ENCODE measurements around the gene MYO18B. TPM values are rescaled to one million over a fixed set of nuclear protein-coding genes. Genes with fewer than 3 reads are reported as not detected.

Gene MYO18B
- total and polyA plus RNA-seq, 2 of the 8 experiments (the other 6 are each of a cell fraction or from before 2014, with no cell fraction given) = 0.62 to 0.78 TPM

DNA sequence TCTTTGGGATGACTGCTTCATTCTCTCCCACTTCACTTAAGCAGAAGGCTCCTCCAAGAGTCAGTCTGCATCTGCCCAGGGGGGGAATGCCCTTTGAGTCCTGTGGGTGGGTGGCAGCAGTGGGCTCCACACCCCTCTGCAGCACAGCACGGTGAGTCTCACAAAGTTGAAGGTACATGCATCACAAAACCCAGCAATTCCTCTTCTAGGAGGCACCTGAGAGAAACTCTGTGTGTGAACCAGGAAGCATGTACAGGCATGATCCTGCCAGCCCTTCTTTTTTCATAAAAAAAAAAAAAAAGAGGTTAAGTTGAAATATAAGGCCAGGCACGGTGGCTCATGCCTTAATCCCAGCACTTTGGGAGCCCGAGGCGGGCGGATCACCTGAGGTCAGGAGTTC lies 87.2 kb downstream of the MYO18B start:
- no peaks in the 10 kb centered on the region for H3K79me2 ChIP-seq (ENCODE audit: control insufficient read depth in 1 of 2, insufficient read depth in 2 of 2, low read length in 2 of 2)
- H3K18ac ChIP-seq (ENCODE audit: extremely low read depth, low read length) = no peak overlapping the region
- H2BK5ac ChIP-seq (ENCODE audit: low read depth, low read length) = no peak overlapping the region
- H3K9me3 ChIP-seq (ENCODE audit: insufficient read depth in 2 of 2, low read depth in 1 of 2, low read length in 1 of 2) = peaks cover 3 to 5% of the 10 kb centered on the region in 2 experiments; a peak in 1 of 4 replicates
- no peak overlapping the region for H2BK120ac ChIP-seq (replicated peaks; ENCODE audit: low read depth, low read length)
- no peaks in the 10 kb centered on the region for H3K36me3 ChIP-seq (ENCODE audit: control insufficient read depth in 2 of 4, insufficient read depth in 4 of 4, low read length in 3 of 4)
- FAIRE-seq (no peak), DNase-seq (ENCODE audit: low read depth in 1 of 2, low spot score in 2 of 2) (no peak)
- H3K56ac ChIP-seq (replicated peaks; ENCODE audit: insufficient read length, low read depth, low read length) = no peak overlapping the region
- ChIA-PET CTCF (ENCODE audit: partially characterized antibody) (interaction anchor here (0.8 to 1.1 kb wide), 2 partner anchors 12 to 164 kb away, joined by 3 read pairs; no protein-coding TSS in a partner anchor), POLR2A (ENCODE audit: partially characterized antibody) (no interaction called here)
- no peak overlapping the region for H3K4me3 ChIP-seq (ENCODE audit: extremely low read depth in 1 of 4, insufficient read depth in 2 of 4, low read depth in 3 of 4, low read length in 4 of 4)
- H4K8ac ChIP-seq (ENCODE audit: extremely low read depth, insufficient read depth, low read length) = no peak overlapping the region
- no peak overlapping the region for H3K23ac ChIP-seq (ENCODE audit: insufficient read length)
- no peak for TF ChIP-seq HDAC6 (IDR thresholded peaks at IDR 0.05; ENCODE audit: low read depth, low read length)
- no peak for TF ChIP-seq JUND (IDR thresholded peaks at IDR 0.05; ENCODE audit: low read length)
- H3K14ac ChIP-seq (ENCODE audit: insufficient read length) = no peak overlapping the region
- no peak overlapping the region for H3K4me2 ChIP-seq (ENCODE audit: insufficient read depth in 1 of 2, low read depth in 2 of 2, low read length in 2 of 2)
- no peak overlapping the region for H2AFZ ChIP-seq (ENCODE audit: low read length)
- H3K4ac ChIP-seq (replicated peaks; ENCODE audit: insufficient read length, low read depth, low read length) = no peak overlapping the region
- H3K4me1 ChIP-seq (replicated peaks in 1 of 4; ENCODE audit: control insufficient read depth in 3 of 4, insufficient read depth in 4 of 4, low read length in 3 of 4) = no peaks in the 10 kb centered on the region; a peak in 1 of 7 replicates
- no peak overlapping the region for H4K5ac ChIP-seq (ENCODE audit: insufficient read length, low read depth, low read length)
- no peaks in the 10 kb centered on the region for H3K23me2 ChIP-seq (ENCODE audit: low read depth, low read length)
- no peak overlapping the region for H4K91ac ChIP-seq (replicated peaks; ENCODE audit: insufficient read length, low read length)
- H4K20me1 ChIP-seq (replicated peaks in 1 of 2; ENCODE audit: control insufficient read depth in 1 of 2, insufficient read depth in 2 of 2, low read length in 2 of 2) = peaks cover 0 to 3% of the 10 kb centered on the region in 2 experiments
- no peak overlapping the region for H2AK5ac ChIP-seq (ENCODE audit: low read depth, low read length)
- no peak overlapping the region for H2BK12ac ChIP-seq (ENCODE audit: low read depth, low read length)
- H3K27ac ChIP-seq (ENCODE audit: low read depth, low read length) = no peak overlapping the region
- no peak overlapping the region for H2BK20ac ChIP-seq (ENCODE audit: low read length)
- no peak overlapping the region for H3K9ac ChIP-seq (replicated peaks in 1 of 4; ENCODE audit: extremely low read depth in 1 of 4, low read depth in 3 of 4, low read length in 3 of 4)
- 98% methylated on average over 5 of the region's 5 CpGs; no CpG with 5 or more reads in 1 of the 2 experiments for WGBS, 2 experiments (ENCODE audit: extremely low coverage in 1 of 2, insufficient coverage in 1 of 2, insufficient read length in 1 of 2, insufficient replicate concordance in 2 of 2, low coverage in 1 of 2, low lambda C conversion rate in 2 of 2, missing lambda C conversion rate in 1 of 2)
- no peaks in the 10 kb centered on the region for H3K27me3 ChIP-seq (replicated peaks in 1 of 4; ENCODE audit: control insufficient read depth in 3 of 4, extremely low read depth in 1 of 4, insufficient read depth in 3 of 4, low read length in 3 of 4)
- no peaks in the 10 kb centered on the region for H3K79me1 ChIP-seq (ENCODE audit: low read depth, low read length)
- no peak overlapping the region for H2BK15ac ChIP-seq (ENCODE audit: low read length)
